T-helper 1 cell treated with Interleukin-12 subunit alpha and Interleukin-12 subunit beta and Interleukin-4 antibody, amounts not matched to agents 30 μg/mL and 1 μg/mL, for 36 hours (primary cell): ENCODE measurements around the gene GRAP2.
"Not testable (repeated sequence)": the region's sequence is repeated elsewhere in the genome, so short reads cannot be mapped to it uniquely, and the experiment has no call there.

ENCODE experiments used
- H3K27ac Mint-ChIP-seq: one replicate; pipeline ENCODE4 v1.8.0; 2021; ENCODE audit warnings: mild to moderate bottlenecking, mixed read lengths
- H3K27me3 Mint-ChIP-seq: one replicate; pipeline ENCODE4 v1.8.0; 2021; ENCODE audit warnings: low read depth, mixed read lengths
- H3K36me3 Mint-ChIP-seq: one replicate; pipeline ENCODE4 v1.8.0; 2021; ENCODE audit warnings: low read depth, mixed read lengths
- H3K4me1 Mint-ChIP-seq: one replicate; pipeline ENCODE4 v1.8.0; 2021; ENCODE audit warnings: low read depth, mixed read lengths
- H3K4me3 Mint-ChIP-seq: one replicate; pipeline ENCODE4 v1.8.0; 2021; ENCODE audit warnings: mild to moderate bottlenecking, moderate library complexity, mixed read lengths
- H3K9me3 Mint-ChIP-seq: one replicate; pipeline ENCODE4 v1.8.0; 2021; ENCODE audit warnings: mixed read lengths

The GRAP2 gene

GRCh38 chr22:39990686-39991085 lies 89.8 kb downstream of the GRAP2 start:
- Mint-ChIP-seq H3K36me3 (no peaks in the 10 kb centered on the region), H3K4me3 (no peak overlapping the region), H3K9me3 (no peaks in the 10 kb centered on the region), H3K27me3 (peaks cover 44% of the 10 kb centered on the region), H3K27ac (no peak overlapping the region), H3K4me1 (peaks cover 11% of the 10 kb centered on the region)

- H3K27ac Mint-ChIP-seq = no peak overlapping the region
- H3K27me3 Mint-ChIP-seq = peaks cover 50% of the 10 kb centered on the region
Measured at GRCh38 chr22:39991159-39991860, 90.4 kb downstream of the GRAP2 start.

GRCh38 chr22:39992088-39992826 lies 91.4 kb downstream of the GRAP2 start:
- Mint-ChIP-seq H3K27ac (no peak overlapping the region), H3K4me3 (no peak overlapping the region), H3K36me3 (no peaks in the 10 kb centered on the region), H3K4me1 (peaks cover 5% of the 10 kb centered on the region), H3K9me3 (no peaks in the 10 kb centered on the region), H3K27me3 (peaks cover 58% of the 10 kb centered on the region)

More at GRCh38 chr22:39991159-39991860, 90.4 kb downstream of the GRAP2 start:
- no peaks in the 10 kb centered on the region for H3K9me3 Mint-ChIP-seq
- peaks cover 6% of the 10 kb centered on the region for H3K4me1 Mint-ChIP-seq
- H3K36me3 Mint-ChIP-seq = no peaks in the 10 kb centered on the region
- no peak overlapping the region for H3K4me3 Mint-ChIP-seq

- not testable (repeated sequence) for H3K27ac Mint-ChIP-seq, H3K4me1 Mint-ChIP-seq, H3K36me3 Mint-ChIP-seq, H3K9me3 Mint-ChIP-seq, H3K4me3 Mint-ChIP-seq
- H3K27me3 Mint-ChIP-seq = peaks cover 62% of the 10 kb centered on the region
Measured at GRCh38 chr22:39992894-39993293, 92.0 kb downstream of the GRAP2 start.

- no peaks in the 10 kb centered on the region for H3K9me3 Mint-ChIP-seq
- peaks cover 52% of the 10 kb centered on the region for H3K27me3 Mint-ChIP-seq
- H3K4me1 Mint-ChIP-seq = peaks cover 5% of the 10 kb centered on the region
- H3K36me3 Mint-ChIP-seq = no peaks in the 10 kb centered on the region
- no peak overlapping the region for H3K27ac Mint-ChIP-seq
- H3K4me3 Mint-ChIP-seq = peak overlapping the region; percentile 29
Measured at GRCh38 chr22:39994041-39994565, 93.2 kb downstream of the GRAP2 start.

GRCh38 chr22:39994566-39995392 lies 93.9 kb downstream of the GRAP2 start, which contains the start of gene FAM83F:
Gene FAM83F, plus strand, starts transcription at chr22:39994954. Its CDS starts 89 bp downstream, at chr22:39995043.
- Mint-ChIP-seq H3K27me3 (peaks cover 53% of the 10 kb centered on the region), H3K36me3 (no peaks in the 10 kb centered on the region), H3K27ac (no peak within 1 kb of the TSS), H3K4me1 (peaks cover 5% of the 10 kb centered on the region), H3K4me3 (peak within 1 kb of the TSS; percentile 29), H3K9me3 (no peaks in the 10 kb centered on the region)

GRCh38 chr22:39995393-39996252 lies 94.7 kb downstream of the GRAP2 start:
- H3K27me3 Mint-ChIP-seq = peaks cover 59% of the 10 kb centered on the region
- no peak overlapping the region for H3K27ac Mint-ChIP-seq
- no peak overlapping the region for H3K4me3 Mint-ChIP-seq
- peaks cover 5% of the 10 kb centered on the region for H3K4me1 Mint-ChIP-seq
- no peaks in the 10 kb centered on the region for H3K9me3 Mint-ChIP-seq
- no peaks in the 10 kb centered on the region for H3K36me3 Mint-ChIP-seq

- no peaks in the 10 kb centered on the region for H3K9me3 Mint-ChIP-seq
- no peaks in the 10 kb centered on the region for H3K36me3 Mint-ChIP-seq
- H3K4me1 Mint-ChIP-seq = peaks cover 5% of the 10 kb centered on the region
- H3K27ac Mint-ChIP-seq = no peak overlapping the region
- H3K27me3 Mint-ChIP-seq = peaks cover 69% of the 10 kb centered on the region
- no peak overlapping the region for H3K4me3 Mint-ChIP-seq
Measured at GRCh38 chr22:39996732-39997131, 95.8 kb downstream of the GRAP2 start.

GRCh38 chr22:39997421-39997820 lies 96.5 kb downstream of the GRAP2 start:
- H3K36me3 Mint-ChIP-seq = no peaks in the 10 kb centered on the region
- H3K27ac Mint-ChIP-seq = no peak overlapping the region
- no peak overlapping the region for H3K4me3 Mint-ChIP-seq
- H3K27me3 Mint-ChIP-seq = peaks cover 67% of the 10 kb centered on the region
- no peaks in the 10 kb centered on the region for H3K9me3 Mint-ChIP-seq
- H3K4me1 Mint-ChIP-seq = peaks cover 5% of the 10 kb centered on the region

- Mint-ChIP-seq H3K9me3 (no peaks in the 10 kb centered on the region), H3K4me3 (no peak overlapping the region), H3K27me3 (peaks cover 63% of the 10 kb centered on the region), H3K27ac (no peak overlapping the region), H3K4me1 (peaks cover 5% of the 10 kb centered on the region), H3K36me3 (no peaks in the 10 kb centered on the region)
Measured at GRCh38 chr22:39997939-39998726, 97.2 kb downstream of the GRAP2 start.

- Mint-ChIP-seq H3K27ac (no peak overlapping the region), H3K4me1 (no peaks in the 10 kb centered on the region), H3K36me3 (no peaks in the 10 kb centered on the region), H3K27me3 (peaks cover 52% of the 10 kb centered on the region), H3K9me3 (no peaks in the 10 kb centered on the region), H3K4me3 (no peak overlapping the region)
Measured at GRCh38 chr22:39999144-39999757, 98.4 kb downstream of the GRAP2 start.

- H3K36me3 Mint-ChIP-seq = no peaks in the 10 kb centered on the region
- H3K27me3 Mint-ChIP-seq = peaks cover 51% of the 10 kb centered on the region
- no peak overlapping the region for H3K27ac Mint-ChIP-seq
- H3K4me1 Mint-ChIP-seq = no peaks in the 10 kb centered on the region
- no peaks in the 10 kb centered on the region for H3K9me3 Mint-ChIP-seq
- no peak overlapping the region for H3K4me3 Mint-ChIP-seq
Measured at GRCh38 chr22:40000171-40000570, 99.3 kb downstream of the GRAP2 start.

- H3K4me1 Mint-ChIP-seq = no peaks in the 10 kb centered on the region
- H3K9me3 Mint-ChIP-seq = no peaks in the 10 kb centered on the region
- H3K27me3 Mint-ChIP-seq = peaks cover 46% of the 10 kb centered on the region
- no peak overlapping the region for H3K4me3 Mint-ChIP-seq
- H3K36me3 Mint-ChIP-seq = no peaks in the 10 kb centered on the region
- no peak overlapping the region for H3K27ac Mint-ChIP-seq
Measured at GRCh38 chr22:40001106-40001505, 100.2 kb downstream of the GRAP2 start.
